ENCODE results near the gene TM7SF3. TPM values are rescaled to one million over a fixed set of nuclear protein-coding genes. Genes with fewer than 3 reads are reported as not detected.

TM7SF3 gene
- total RNA-seq, 1 donor from 2014 or later: 67.8 TPM

DNA sequence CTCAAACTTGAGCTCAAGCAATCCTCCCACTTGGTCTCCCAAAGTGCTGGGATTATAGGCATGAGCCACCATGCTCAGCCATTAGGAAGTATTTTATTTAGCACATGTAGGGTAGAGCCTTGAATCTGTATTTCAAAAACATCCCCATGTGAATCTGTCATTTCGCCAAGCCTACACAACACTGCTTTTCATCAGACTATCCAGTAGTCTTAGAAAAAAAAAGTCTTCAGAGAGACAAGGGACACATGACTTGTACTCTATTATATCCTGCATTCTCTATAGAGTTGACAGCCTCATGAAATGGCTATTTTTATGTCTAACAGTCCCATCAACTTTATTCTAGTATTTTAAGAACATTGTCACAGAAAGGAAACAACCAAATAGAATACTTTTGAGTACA lies 35.4 kb downstream of the TM7SF3 start:
- H3K27ac Mint-ChIP-seq: no peak overlapping the region
- H3K27me3 Mint-ChIP-seq (ENCODE audit: low read depth): no peaks in the 10 kb centered on the region
- H3K4me3 Mint-ChIP-seq: no peak overlapping the region
- no peaks in the 10 kb centered on the region for H3K4me1 Mint-ChIP-seq
- DNase-seq (ENCODE audit: low spot score in 2 of 2, unreplicated experiment in 2 of 2): no peak
- TF ChIP-seq, protein P1, sequence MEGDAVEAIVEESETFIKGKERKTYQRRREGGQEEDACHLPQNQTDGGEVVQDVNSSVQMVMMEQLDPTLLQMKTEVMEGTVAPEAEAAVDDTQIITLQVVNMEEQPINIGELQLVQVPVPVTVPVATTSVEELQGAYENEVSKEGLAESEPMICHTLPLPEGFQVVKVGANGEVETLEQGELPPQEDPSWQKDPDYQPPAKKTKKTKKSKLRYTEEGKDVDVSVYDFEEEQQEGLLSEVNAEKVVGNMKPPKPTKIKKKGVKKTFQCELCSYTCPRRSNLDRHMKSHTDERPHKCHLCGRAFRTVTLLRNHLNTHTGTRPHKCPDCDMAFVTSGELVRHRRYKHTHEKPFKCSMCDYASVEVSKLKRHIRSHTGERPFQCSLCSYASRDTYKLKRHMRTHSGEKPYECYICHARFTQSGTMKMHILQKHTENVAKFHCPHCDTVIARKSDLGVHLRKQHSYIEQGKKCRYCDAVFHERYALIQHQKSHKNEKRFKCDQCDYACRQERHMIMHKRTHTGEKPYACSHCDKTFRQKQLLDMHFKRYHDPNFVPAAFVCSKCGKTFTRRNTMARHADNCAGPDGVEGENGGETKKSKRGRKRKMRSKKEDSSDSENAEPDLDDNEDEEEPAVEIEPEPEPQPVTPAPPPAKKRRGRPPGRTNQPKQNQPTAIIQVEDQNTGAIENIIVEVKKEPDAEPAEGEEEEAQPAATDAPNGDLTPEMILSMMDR (IDR thresholded peaks at IDR 0.05; ENCODE audit: unreplicated experiment): no peak
- H3K9me3 Mint-ChIP-seq: peaks cover 7% of the 10 kb centered on the region
- H3K36me3 Mint-ChIP-seq: peaks cover 39% of the 10 kb centered on the region

DNA sequence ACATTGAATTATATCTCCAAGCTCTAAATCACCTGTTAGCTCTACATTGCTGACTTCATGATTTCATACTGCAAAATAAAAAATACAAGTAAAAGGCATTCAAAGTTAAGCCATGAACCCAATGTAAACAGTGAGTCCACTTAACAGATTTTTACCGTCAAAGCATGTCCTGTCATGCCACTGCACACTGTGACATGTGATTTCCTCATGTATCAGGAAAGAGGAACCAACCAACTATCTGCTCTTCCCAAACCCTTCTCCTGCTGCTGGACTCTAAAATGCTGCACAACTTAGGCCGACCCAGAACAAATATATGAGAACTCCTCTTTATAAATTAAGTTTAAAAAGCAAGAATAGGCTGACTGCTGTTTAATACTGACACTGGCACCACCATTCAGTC lies 37.5 kb downstream of the TM7SF3 start:
- no peaks in the 10 kb centered on the region for H3K4me1 Mint-ChIP-seq
- no peak overlapping the region for H3K4me3 Mint-ChIP-seq
- no peaks in the 10 kb centered on the region for H3K27me3 Mint-ChIP-seq (ENCODE audit: low read depth)
- H3K9me3 Mint-ChIP-seq: no peaks in the 10 kb centered on the region
- TF ChIP-seq, protein P1 (IDR thresholded peaks at IDR 0.05; ENCODE audit: unreplicated experiment): no peak
- H3K27ac Mint-ChIP-seq: no peak overlapping the region
- no peak for DNase-seq (ENCODE audit: low spot score in 2 of 2, unreplicated experiment in 2 of 2)
- peaks cover 28% of the 10 kb centered on the region for H3K36me3 Mint-ChIP-seq

DNA sequence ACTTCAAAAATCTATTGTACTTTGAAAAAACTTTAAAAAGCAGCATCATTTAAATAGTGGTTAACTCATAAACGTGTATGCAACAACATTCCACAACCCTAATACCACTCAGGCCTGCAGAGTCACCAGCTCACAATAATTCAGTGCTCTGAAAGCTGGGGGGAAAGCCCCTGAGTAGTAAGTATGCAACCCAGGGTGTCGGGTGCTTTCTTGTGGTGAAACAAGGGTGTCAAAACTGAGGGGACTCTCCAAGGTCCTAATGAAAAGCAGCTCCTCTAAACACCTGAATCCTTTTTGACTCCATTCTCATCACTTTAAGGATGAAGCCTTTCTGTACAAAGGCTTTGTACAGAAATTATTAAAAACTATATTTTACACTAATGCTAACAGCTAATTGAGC lies 42.2 kb downstream of the TM7SF3 start:
- Mint-ChIP-seq H3K27me3 (ENCODE audit: low read depth) (no peaks in the 10 kb centered on the region), H3K9me3 (no peaks in the 10 kb centered on the region), H3K4me1 (no peaks in the 10 kb centered on the region), H3K27ac (no peak overlapping the region), H3K4me3 (no peak overlapping the region), H3K36me3 (peaks cover 43% of the 10 kb centered on the region)
- DNase-seq (ENCODE audit: low spot score in 2 of 2, unreplicated experiment in 2 of 2): no peak
- TF ChIP-seq, protein P1 (IDR thresholded peaks at IDR 0.05; ENCODE audit: unreplicated experiment): no peak

DNA sequence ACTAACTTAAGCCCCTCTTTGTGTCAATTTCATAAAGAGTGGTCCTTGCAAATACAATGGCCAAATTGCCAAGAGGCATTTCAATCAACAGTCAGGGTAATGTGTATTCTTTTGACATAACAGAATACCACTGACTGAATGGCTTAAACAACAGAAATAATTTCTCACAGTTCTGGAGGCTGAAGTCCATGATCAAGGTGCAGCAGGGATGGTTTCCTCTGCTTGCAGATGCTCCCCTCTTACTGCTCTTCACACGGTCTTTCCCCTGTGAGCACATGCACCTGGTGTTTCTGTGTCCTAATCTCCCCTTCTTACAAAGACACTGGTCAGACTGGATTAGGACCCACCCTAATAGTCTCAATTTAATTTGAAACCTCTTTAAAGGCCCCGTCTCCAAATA lies 44.0 kb downstream of the TM7SF3 start:
- no peak for DNase-seq (ENCODE audit: low spot score in 2 of 2, unreplicated experiment in 2 of 2)
- Mint-ChIP-seq H3K9me3 (no peaks in the 10 kb centered on the region), H3K4me3 (no peak overlapping the region), H3K4me1 (no peaks in the 10 kb centered on the region), H3K36me3 (peaks cover 37% of the 10 kb centered on the region), H3K27ac (no peak overlapping the region), H3K27me3 (ENCODE audit: low read depth) (no peaks in the 10 kb centered on the region)
- TF ChIP-seq, protein P1 (IDR thresholded peaks at IDR 0.05; ENCODE audit: unreplicated experiment): no peak

DNA sequence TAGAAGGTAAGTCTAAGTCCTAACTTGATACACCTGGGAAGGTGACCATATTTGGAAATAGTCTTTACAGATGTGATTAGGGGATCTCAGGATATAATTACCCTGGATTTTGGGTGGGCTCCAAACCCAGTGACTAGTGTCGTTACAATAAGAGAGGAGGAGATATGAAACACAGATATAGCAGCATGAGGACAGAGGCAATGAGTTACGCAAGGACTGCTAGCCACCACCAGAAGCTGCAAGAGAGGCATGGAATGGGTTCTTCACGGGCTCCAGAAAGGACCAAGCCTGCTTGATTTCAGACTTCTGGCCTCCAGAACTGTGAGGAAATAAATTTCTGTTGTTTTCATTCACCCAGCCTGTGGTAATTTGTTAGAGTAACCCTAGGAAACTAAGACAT lies 47.3 kb downstream of the TM7SF3 start:
- TF ChIP-seq, protein P1 (IDR thresholded peaks at IDR 0.05; ENCODE audit: unreplicated experiment): no peak
- Mint-ChIP-seq H3K27me3 (ENCODE audit: low read depth) (no peaks in the 10 kb centered on the region), H3K9me3 (no peaks in the 10 kb centered on the region), H3K4me3 (no peak overlapping the region), H3K4me1 (no peaks in the 10 kb centered on the region), H3K36me3 (peaks cover 36% of the 10 kb centered on the region), H3K27ac (no peak overlapping the region)
- no peak for DNase-seq (ENCODE audit: low spot score in 2 of 2, unreplicated experiment in 2 of 2)

DNA sequence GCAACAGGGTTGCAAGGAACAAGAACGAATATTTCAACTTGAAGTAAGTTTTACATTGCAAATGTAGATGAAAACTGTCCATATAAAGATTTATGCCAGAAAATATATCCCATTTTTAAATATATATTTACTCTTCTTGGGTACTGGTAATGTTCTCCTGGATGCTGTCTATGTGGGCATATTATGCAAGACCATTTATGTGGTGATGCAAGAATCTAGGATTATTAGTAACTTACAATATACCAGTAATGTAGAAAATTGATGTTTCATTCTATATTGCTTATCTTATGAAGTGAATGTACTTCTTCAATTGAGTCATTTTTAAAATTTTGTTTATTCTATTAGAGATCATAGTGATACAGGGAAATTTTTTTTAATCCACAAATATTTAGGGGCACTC lies 50.8 kb downstream of the TM7SF3 start:
- Mint-ChIP-seq H3K27me3 (ENCODE audit: low read depth) (no peaks in the 10 kb centered on the region), H3K9me3 (no peaks in the 10 kb centered on the region), H3K36me3 (peaks cover 24% of the 10 kb centered on the region), H3K4me3 (no peak overlapping the region), H3K27ac (no peak overlapping the region), H3K4me1 (no peaks in the 10 kb centered on the region)
- TF ChIP-seq, protein P1 (IDR thresholded peaks at IDR 0.05; ENCODE audit: unreplicated experiment): no peak
- no peak for DNase-seq (ENCODE audit: low spot score in 2 of 2, unreplicated experiment in 2 of 2)
